ENCODE results near the gene HRH3. TPM values are rescaled to one million over a fixed set of nuclear protein-coding genes. Genes with fewer than 3 reads are reported as not detected.

The HRH3 gene
- total RNA-seq, 1 donor from 2014 or later = not detected

DNA sequence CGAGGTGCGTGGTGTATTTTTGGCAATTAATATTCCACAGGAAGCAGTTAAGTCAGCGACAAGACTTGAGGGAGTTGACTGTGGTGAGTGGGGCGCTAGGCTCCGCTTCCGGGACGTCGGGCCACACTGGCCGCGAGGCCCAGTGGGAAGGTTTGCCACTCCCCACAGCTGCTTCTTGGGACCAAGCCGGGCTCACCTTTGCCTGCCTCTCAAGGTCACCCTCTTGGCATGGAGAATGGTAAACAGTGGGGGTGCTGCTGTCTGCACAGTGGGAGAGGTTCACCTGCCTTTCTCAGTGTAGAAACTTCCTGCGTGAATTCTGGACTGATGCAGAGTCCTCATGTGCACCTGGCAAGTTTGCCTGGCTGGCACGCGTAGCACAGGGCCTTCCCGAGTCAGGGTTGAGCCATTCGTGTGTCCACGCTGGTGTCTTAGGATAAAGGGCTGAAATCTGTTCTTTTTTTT is 24.6 kb upstream of the HRH3 start:
- no peak for DNase-seq (ENCODE audit: low spot score)

DNA sequence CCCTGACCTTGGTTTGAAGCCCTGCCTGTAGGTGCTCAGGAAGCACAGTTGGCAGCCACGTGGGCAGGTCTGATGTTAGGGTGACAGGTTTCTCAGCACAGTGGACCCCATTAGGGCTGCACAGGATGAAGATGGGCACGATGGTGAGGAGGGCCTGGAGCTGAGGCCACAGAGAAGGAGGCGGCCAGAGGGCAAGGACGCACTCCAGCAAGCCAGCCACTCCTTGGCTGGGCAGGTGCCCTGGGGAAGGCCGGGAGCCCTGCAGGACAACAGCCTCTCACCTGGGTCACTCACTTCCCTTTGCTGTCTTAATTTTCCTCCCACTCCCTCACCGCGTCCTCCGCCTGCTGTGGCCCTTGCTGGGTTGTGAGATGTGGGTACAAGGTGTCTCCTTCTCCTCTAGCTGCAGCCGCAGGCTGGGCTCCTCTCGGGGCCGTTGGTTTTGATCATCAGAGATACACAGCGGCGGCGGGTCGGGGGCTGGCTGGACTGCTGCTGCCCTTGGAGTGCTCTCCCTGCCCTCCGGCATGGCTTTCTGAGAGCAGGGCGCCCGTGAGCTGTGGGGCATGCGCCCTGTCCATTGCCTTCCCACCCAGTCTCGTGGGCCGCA is 23.9 kb upstream of the HRH3 start:
- DNase-seq (ENCODE audit: low spot score) = no peak

DNA sequence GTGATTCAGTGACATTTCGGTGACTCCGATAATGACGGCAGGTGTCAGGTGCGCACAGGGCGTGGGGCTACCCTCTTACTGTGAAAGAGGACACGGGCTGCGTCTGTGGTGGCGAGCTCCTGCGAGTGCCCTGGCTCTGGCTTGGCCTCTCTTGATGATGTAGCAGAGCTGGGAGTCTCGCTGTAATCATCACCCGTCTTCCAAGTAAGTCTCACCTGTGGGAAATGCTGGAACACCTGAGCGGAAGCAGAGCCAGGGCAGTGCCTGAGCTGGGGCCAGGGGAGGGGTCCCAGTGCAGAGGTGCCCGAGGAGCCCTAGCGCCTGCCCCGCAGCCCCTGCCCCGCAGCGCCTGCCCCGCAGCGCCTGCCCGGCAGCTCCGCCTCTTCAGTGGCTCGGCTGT is 23.0 kb upstream of the HRH3 start:
- no peak for DNase-seq (ENCODE audit: low spot score)

DNA sequence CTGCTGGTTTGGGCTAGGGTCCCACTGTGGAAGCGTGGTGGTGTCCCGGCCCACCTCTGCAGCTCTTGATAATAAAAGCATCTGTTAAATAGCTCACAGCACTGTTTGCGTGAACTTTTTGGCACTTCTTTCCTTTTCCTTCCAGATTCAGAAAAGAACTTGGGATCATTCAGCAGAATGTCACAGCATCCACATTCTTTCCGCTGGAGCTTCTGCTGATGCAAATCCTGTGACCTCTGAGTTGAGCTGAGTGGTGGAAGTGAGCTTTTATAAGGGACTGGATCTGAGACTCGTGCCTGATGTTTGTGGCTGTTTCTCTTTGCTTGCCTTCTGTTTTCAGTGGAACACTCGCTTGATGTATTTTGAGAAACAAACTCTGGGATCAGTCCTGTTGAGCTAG is 22.1 kb upstream of the HRH3 start:
- no peak for DNase-seq (ENCODE audit: low spot score)

DNA sequence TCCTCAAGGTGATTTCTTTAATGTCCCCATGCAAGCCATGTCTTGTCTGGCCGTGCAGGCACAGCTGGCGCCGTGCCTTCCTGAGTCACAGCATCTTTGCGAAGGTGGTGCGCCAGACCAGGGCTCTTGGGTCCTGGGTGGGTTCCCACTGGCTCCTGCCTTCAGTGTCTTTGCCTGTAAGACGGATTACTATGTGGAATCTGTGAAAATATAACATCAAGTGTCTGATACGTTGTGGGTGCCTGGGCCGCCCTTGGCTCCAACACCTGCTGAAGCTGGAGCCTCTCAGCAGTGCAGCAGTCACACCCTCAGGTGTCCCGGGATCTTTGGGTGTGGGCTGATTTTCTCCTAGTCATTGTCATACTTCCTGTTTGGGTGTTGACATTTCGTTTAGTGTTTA is 21.4 kb upstream of the HRH3 start:
- no peak for DNase-seq (ENCODE audit: low spot score)

DNA sequence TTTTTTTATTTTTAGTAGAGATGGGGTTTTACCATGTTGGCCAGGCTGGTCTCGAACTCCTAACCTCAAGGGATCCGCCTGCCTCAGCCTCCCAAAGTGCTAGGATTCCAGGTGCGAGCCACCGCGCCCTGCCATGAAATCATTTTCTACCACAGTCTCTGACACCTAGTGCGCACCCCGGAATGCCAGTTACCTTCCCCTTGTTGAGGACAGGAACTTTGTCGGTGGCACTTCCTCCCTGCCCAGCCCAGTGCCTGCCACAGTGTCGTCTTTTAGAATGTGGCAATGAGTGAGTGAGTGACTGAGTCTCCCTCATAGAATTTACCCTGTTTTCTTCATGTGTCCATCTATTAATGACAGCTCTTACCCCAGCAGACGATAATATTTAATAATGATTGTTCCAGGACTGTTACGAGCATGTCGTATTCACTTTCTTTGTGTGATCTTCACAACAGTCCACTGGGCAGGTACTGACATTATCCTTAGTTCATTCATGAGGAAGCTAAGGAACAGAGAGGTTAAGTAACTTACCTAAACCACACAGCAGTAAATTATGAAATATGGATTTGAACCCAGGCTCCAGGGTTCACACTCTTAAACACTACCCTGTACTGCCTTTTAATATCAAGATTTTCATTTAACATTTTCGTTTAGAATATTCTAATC is 20.1 kb upstream of the HRH3 start:
- DNase-seq (ENCODE audit: low spot score) = no peak

DNA sequence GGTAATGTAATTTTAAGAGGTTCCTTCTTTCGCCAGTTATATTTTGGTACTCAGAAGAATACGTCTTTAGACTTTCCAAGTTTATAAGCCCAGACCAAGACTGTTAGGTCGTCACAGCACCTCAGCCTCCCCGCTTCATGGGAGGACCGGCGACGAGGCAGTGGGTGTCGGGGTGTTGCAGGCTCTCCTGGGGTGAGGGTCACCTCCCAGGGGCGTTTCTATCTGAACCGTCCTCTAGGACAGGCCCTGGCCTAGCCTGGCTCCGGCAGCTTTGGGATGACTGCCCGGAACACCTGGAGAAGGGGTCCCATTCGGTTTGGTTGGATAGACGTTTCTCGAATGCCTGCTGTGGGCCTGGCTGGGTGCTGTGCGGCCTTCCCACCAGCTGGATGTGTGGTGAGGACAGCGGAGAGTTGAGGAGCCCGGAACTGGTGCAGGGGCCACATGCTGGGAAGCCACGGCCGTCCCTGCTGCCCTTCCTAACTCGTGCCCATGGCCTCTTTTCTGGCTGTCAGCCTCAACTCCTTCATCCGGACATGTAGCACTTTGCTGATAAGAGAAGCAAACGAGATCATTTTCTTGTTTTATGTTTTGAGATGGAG is 19.3 kb upstream of the HRH3 start:
- DNase-seq (ENCODE audit: low spot score) = no peak

DNA sequence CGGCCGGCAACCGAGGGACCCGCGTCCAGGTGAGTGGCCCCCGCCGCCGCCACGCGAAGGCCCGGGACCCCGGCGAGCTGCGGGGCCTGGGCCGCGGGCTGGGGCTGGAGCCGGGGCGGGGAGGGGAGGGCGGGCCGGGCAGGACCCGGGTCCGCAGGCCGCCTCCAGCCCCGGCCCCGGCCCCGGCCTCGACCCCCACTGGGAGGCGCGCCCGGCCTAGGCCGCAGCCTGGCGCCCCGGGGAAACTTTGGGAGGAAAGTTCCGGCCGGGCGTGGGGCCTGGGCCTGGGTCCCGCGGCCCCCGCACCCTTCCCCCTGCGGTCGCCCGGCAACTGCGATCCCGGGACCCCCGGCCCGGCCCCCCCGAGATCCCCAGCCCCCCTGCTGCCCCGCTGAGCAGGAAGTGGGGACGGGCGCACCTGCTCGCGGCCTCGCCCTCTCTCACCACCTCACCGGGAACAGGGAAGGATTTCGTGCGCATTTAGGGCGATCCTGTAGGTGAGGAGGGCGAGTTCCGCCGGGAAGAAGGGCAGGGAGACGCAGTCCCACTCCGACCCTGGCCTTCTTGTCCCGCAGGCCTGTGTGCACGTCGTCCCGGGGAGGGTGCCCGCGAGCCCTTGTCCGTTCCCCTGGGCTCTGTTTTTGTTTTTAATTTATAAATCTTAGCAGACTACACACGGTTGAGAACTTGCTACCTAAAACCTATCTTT is 18.6 kb upstream of the HRH3 start:
- DNase-seq (ENCODE audit: low spot score) = no peak

DNA sequence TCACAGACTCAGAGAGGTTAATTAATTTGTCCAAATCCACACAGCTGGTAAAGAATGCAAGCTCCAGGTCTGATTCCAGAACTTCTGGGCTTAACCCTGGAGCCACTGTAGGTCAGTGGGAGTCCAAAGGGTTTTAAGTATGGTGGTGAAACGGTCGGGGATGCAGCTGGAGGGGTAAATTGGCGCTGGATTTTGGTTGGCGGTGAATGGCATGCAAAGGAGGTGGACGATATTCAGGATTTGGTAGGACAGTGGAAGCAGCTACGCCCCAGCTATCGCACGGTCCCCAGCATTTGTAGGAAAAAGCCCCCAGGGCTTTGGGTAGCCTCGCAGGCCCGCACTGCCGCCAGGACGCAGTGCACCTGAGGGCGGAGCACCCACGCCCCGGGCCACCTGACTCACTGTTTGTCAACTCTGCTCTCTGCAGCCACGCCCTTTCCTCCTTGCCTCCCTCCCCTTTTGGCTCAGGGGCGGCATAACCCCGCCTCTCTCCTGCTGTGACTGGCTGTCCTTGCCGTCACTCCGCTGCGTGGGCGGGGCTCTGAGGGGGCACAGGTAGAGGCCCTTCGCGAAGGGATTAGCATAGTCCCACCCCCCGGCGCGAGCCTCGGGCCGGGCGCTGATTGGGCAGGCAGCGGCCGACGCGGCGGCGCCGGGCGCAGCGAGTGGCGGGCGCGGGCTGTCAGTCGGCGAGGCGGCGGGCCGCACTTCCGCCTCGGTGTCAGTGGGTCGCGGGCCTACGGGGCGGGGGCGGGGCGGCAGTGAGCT is 17.9 kb upstream of the HRH3 start, which contains the start of gene OSBPL2:
TSS of gene OSBPL2 (plus strand) at position 721 of the 768 bp plus-strand sequence. CDS start 17,664 bp downstream, outside the sequence.
- DNase-seq (ENCODE audit: low spot score) = peak; percentile 99

DNA sequence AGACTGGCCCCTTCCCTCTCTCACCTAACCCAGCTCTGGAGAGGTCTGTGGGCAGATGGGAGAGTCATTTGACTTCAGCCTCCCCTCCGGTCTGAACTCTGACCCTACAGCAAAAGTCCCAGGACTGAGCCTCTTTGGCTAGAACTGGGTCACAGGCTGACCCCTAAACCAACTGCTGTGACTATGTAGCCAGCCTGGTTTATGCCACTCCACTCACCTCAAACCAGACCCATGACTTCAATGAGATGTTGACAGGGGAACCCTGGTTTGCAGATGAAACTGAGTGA is 17.4 kb upstream of the HRH3 start:
- DNase-seq (ENCODE audit: low spot score) = no peak

DNA sequence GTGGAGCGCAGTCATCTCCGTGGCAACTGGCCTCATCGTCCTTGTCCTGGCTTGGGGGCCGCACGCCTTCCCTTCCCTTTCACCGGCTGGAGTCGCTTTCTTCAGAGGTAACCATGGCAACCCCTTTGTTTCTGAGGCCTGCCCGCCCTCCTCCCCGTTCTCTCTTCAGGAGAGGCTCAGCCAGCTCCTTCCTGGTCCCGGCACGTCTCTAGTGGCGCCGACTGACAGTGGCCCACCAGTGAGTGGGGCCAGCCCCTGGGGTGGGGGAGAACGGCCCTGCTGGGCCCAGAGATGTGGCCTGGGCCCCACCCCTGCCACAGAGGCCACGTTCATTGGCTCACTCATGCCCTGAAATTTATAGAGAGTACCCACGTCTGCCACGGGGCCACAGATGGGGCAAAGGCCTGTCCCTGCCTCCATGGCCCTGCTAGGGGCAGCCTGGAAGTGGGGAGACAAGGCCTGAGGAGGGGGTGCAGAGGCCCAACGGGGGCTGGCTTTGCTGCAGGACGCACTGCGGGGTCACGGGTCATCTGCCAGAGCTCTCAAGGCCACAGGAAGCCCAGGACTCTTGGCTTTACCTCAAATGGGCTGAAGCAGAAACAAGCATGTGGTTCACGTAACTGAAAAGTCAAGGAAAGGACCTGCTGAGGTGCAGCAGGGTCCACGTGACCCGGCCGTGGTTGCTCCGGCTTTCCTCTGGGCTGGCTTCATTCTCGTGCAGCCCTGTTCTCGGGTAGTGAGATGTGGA is 16.9 kb upstream of the HRH3 start:
- peak; percentile 33 for DNase-seq (ENCODE audit: low spot score)

DNA sequence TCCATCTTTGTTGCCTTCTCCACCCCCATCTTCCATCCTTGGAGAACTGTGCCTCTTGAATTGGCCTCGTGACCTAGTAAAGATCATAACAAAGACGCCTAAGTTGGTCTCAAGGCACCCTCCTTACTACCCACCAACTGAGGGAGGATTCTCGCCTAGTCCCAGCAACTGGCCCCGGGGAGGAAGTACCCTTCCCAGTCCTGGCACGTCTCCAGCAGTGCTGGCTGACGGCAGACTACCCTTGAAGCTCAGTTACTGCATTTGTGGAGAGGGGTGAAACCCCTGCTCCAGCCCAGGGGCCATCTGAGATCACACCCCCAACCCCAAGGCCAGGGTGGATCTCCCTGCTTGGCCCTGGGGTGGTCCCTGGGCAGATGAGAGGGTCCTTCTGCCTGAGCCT is 16.1 kb upstream of the HRH3 start:
- no peak for DNase-seq (ENCODE audit: low spot score)

DNA sequence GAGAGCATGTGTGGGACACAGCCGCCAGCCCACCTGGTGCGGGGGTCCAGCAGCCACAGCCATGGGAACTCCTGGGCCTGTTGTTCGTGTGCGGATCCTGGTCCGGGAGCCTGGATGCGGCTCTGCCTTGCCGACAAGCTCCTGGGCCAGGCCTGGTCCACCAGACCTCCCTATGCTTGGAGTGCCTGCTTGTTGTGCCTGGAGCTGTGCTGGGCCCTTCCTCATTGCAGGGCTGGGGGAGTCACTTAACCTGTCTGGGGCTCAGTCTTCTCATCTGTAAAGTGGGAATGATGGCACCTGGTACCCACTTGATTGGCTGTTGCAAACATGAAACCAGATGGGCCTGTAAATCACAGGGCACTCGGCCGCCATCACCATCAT is 15.7 kb upstream of the HRH3 start:
- DNase-seq (ENCODE audit: low spot score) = no peak

DNA sequence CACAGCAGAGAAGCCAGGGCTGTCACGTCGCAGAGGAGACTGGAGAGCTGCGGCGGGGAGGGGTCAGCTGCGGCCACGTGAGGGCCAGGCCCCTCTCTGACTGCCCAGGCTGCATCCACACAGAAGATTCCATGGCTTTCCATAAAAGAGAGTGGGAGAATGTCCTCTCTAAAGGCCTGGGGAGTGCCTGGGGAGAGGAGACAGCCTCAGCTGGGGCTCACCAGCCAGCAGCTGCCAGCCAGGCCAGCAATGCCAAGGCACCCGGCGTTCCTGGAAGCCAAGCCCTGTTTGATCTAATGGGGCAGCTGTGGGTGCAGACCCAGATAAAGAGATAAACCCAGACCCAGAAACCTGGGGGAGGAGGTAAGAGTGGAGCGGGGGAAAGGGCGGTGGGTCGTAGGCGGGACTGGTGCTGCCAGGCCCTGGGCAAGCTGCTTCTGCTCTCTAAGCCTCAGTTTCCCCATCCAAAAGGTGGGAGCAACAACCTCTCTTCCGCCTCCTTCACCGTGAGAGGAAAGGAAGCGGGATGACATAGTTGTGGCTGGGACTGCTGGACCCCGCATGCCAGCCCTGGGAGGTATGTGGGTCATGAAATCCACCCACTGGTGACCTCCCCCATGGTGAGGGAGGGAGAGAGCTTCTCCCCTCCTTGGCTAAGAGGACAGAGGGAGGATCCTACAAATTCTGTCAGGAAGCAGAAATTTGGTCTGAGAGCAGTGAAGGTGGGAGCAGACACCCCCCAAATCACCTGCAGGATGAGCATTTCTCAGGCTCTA is 15.1 kb upstream of the HRH3 start:
- DNase-seq (ENCODE audit: low spot score) = no peak

DNA sequence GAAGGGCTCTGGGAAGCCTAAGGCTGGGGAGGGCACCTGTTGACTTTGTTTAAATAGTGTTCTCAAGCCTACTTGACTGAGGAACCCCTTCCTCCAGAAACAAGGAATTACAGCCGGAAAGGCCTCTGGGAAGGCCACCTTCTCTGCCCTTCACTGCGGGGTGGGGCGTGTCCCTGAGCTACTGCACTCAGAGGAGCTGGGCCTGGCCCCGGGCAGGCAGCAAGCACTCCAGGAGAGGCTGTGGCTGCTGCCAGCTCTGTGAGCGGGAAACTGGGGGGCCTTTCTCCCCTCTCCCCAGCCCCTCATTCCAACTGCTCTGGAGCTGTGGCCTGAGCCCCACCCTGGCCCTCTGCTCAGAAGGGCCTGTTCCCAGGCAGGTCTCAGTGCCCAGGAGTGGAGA is 14.3 kb upstream of the HRH3 start:
- no peak for DNase-seq (ENCODE audit: low spot score)

DNA sequence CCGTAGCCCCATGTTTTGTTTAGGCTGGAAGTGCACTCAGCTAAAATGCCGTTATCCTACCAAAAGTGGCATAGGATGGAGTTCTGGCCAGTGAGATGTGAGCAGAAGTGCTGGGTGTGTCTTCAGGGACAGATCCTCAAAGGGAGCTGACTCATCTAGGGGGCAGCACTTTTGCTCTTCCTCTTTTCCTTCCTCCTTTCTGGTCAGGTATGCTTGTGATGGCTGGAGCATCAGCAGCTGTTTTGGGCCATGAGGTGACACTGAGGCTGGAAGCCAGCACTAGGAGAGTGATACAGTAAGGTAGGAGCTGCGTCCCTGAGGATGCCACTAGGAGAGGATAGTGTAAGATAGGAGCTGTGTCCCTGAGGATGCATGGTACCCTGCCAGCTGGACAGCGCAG is 13.6 kb upstream of the HRH3 start:
- DNase-seq (ENCODE audit: low spot score) = no peak

DNA sequence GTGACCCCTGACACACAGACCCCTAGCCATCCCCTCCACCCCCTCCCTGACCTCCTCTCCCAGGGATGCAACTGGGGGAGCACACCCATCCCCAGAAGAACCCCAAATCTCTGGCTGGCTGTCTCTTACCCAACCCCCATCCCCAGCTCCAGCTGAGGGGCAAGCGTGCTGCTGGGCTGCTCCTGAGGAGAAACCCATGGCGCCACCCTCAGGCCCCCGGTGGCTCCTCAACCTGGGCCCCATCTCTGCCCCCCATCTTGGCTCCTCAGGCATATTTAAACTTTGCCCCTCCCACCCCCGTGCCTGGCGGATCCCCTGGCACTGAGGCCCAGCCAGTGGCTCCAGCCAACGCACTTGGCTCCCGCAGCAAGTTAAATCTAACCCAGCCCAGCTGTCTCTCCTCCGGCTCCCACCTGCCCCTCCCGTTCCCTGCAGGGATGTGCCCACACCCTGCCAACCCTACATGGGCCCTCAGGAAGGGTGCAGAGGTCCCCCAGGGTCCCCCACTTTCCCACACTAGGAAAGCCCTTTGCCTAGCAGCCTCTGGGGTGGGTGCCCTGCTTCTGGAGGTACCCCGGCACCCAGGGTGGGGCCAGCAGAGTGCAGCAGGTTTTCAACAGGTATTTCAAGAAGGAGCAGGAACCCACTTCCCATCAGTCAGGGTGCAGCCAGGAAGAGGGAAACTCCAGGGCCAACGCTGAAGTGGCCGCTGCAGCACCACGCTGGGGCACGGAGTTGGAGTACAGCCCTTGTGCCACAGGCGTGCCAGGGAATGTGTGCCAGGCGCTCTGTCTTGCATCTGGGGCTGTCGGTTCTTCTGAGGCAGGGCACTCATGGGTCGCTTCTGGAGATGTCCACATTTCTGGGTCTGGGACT is 12.9 kb upstream of the HRH3 start:
- DNase-seq (ENCODE audit: low spot score) = no peak

DNA sequence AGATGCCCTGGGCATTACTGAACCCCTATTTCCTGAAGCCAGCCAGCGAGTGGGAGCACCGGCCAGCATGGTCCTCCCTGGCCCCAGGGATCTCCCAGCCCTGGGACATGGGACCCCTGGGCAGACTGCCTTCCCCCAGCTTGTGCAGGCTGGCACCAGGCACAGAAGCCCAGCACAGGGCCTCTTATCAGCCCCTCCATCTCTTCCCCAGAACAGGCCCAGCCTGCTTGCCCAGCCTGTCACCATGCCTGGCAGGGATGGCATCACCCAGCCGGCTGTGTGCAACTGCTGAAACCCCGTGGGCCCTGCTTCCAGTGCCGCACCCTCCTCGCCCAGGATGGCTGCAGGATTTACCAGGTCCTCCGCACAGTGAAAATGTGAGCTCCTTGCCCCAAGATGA is 12.1 kb upstream of the HRH3 start:
- no peak for DNase-seq (ENCODE audit: low spot score)

DNA sequence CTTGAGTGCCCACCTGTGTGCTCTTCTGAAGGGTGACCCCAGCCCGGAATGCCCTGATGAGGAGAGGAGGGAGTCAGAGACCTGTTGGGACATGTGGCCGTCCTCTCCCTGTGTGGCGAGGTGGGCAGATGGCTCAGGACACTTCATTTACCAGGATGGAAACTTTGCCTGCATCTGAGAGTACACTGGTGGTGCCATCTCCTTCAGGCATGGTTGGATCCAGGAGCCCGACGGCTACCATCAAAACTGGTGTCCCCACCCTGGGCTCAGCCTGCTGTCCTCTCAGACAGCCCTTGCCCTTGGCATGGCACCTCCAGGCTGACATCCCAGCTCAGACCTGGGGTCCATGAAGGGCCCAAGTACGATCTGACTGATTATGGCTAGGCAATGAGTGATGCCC is 11.2 kb upstream of the HRH3 start:
- no peak for DNase-seq (ENCODE audit: low spot score)

DNA sequence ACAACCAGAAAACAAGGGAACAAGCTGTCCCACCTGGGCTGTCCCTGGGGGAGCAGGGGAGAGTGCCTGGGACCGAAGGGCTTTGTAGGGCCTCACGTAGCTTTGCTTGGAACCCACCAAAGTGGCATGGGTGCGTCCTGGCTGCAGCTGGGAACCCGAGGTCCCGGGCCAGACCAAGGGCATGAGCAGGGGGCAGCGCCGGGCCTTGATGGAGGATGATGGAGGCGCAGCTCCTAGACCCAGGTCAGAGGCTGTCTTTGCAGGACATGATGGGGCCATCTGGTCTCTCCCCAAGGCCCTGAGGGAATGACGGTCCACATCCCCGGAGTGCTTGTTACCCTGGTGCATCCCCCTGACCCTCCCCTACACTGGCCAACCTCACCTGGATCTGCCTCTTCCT is 10.6 kb upstream of the HRH3 start:
- DNase-seq (ENCODE audit: low spot score) = no peak
